EL (cell line): ENCODE data around the gene MEGF6.

Experiments
- DNase-seq: peaks from one replicate; pipeline ENCODE4 v3.0.0-alpha.2; 2016

Gene MEGF6

GRCh38 chr1:3606779-3607702 is 4.3 kb downstream of the MEGF6 start:
- no peak for DNase-seq

- DNase-seq: no peak
Observed at GRCh38 chr1:3604997-3605823, 6.1 kb downstream of the MEGF6 start.

GRCh38 chr1:3604468-3604974 is 6.8 kb downstream of the MEGF6 start:
- DNase-seq: no peak

GRCh38 chr1:3603571-3604467 is 7.5 kb downstream of the MEGF6 start:
- no peak for DNase-seq

- no peak for DNase-seq
Observed at GRCh38 chr1:3603156-3603555, 8.2 kb downstream of the MEGF6 start.

- no peak for DNase-seq
Observed at GRCh38 chr1:3602375-3602774, 8.9 kb downstream of the MEGF6 start.

GRCh38 chr1:3601743-3602142 is 9.6 kb downstream of the MEGF6 start:
- DNase-seq: no peak

- no peak for DNase-seq
Observed at GRCh38 chr1:3600354-3600753, 11.0 kb downstream of the MEGF6 start.

- DNase-seq: no peak
Observed at GRCh38 chr1:3599816-3600215, 11.5 kb downstream of the MEGF6 start.

- DNase-seq: no peak
Observed at GRCh38 chr1:3599286-3599811, 12.0 kb downstream of the MEGF6 start.

- no peak for DNase-seq
Observed at GRCh38 chr1:3598522-3599285, 12.6 kb downstream of the MEGF6 start.

- DNase-seq: no peak
Observed at GRCh38 chr1:3598051-3598491, 13.2 kb downstream of the MEGF6 start.

- DNase-seq: no peak
Observed at GRCh38 chr1:3597599-3597964, 13.7 kb downstream of the MEGF6 start.

GRCh38 chr1:3596663-3597598 is 14.4 kb downstream of the MEGF6 start:
- no peak for DNase-seq

GRCh38 chr1:3595949-3596348 is 15.4 kb downstream of the MEGF6 start:
- DNase-seq: no peak

- no peak for DNase-seq
Observed at GRCh38 chr1:3594706-3595377, 16.5 kb downstream of the MEGF6 start.

- no peak for DNase-seq
Observed at GRCh38 chr1:3593745-3594144, 17.6 kb downstream of the MEGF6 start.

- DNase-seq: no peak
Observed at GRCh38 chr1:3593334-3593733, 18.0 kb downstream of the MEGF6 start.

- no peak for DNase-seq
Observed at GRCh38 chr1:3590951-3591865, 20.1 kb downstream of the MEGF6 start.
